ENCODE measurements around the gene ACRV1. TPM values are rescaled to one million over a fixed set of nuclear protein-coding genes. Genes with fewer than 3 reads are reported as not detected.
"Not testable (repeated sequence)": the region's sequence is repeated elsewhere in the genome, so short reads cannot be mapped to it uniquely, and the experiment has no call there.

The ACRV1 gene, protein sequence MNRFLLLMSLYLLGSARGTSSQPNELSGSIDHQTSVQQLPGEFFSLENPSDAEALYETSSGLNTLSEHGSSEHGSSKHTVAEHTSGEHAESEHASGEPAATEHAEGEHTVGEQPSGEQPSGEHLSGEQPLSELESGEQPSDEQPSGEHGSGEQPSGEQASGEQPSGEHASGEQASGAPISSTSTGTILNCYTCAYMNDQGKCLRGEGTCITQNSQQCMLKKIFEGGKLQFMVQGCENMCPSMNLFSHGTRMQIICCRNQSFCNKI
- total RNA-seq = 0.31 TPM

GRCh38 chr11:125680747-125681146 lies at the start of gene ACRV1:
Gene ACRV1 (minus strand): TSS chr11:125680847. CDS start chr11:125680780, 67 bp downstream.
- DNase-seq = no peak

GRCh38 chr11:125728969-125729368 lies 48.3 kb upstream of the ACRV1 start:
- DNase-seq = no peak

GRCh38 chr11:125724125-125724524 lies 43.5 kb upstream of the ACRV1 start:
- no peak for DNase-seq

DNA sequence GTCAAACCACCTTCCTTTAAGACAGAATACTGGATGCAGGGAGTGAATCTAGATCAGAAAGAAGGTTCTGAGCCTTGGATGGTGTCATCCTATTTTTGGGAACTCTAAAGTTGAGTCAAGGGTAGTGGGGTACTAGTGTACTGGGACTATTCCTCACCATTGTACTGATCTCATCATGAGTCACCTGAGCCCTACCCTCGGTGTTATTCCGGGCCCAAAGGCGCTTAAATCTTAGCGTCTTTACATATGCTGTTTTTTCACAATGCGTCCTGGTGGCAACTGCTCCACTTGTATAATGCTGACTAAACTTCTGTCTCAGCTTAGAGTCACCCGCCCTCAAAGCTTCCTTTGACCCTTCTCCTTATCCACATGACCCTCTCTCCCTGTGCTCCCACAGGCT lies 40.1 kb upstream of the ACRV1 start:
- DNase-seq = no peak

DNA sequence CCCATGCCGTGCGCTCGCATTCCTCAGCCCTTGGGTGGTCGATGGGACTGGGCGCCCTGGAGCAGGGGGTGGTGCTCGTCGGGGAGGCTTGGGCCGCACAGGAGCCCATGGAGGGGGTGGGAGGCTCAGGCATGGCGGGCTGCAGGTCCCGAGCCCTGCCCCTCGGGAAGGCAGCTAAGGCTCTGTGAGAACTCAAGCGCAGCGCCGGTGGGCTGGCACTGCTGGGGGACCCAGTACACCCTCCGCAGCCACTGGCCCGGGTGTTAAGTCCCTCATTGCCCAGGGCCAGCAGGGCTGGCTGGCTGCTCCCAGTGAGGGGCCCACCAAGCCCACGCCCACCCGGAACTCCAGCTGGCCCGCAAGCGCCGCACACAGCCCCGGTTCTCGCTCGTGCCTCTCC lies 24.0 kb upstream of the ACRV1 start:
- DNase-seq = not testable (repeated sequence)

DNA sequence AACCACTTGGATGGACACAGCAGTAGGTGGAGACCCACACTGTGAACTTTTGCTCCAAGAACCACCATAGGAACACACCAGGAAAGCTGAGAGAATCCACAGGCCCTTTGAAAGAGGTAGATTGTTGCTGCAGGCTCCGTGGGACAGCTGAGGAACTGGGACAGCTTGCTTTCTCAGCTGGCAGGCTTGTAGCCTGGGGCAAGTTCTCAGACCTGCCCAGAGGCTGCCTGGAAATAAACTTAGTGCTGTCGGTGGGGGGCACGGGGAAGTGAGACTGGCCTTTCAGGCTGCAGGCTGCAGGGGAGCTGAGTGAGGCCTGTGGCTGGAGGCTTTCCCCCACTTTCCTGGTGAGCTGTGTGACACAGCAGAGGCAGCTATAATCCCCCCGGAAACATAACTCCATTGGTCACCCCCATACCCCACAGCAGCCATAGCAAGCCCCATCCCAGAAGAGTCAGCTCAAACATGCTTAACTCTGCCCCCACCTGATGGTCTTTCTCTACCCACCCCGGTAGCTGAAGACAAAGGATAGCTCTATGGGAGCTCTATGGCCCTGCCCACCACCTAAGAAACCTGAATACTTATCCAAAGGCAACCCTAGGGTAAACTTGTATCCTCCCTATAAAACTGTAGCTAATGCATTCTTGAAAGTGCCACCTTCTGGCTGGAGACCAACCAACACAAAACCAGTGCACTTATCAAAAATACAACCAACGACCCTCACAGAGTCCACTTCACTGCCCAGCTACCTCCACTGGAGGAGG lies 21.4 kb upstream of the ACRV1 start:
- DNase-seq = no peak

- no peak for DNase-seq
These were observed 20.5 kb upstream of the ACRV1 start for GRCh38 chr11:125701018-125701610.

- DNase-seq = no peak
These were observed 14.3 kb upstream of the ACRV1 start for GRCh38 chr11:125694951-125695350.

DNA sequence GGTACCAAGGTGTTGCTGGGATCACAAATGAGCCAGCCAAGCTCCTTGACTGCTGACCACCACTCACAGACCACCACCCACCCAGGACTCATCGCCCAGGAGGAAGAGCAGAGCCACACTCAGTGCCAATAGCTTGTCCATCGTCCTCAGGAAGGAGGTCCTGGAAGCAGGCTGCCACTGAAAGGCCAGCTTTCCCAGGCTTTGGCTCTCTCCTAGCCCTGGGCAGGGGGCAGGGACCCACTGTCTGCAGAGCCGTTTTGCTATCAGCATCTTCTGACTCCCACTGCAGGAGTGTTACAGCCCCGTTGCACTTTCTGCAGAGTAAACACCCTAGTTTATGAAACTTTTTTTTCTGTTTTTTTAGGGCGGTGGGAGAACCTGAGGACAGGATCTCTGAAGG lies 12.2 kb upstream of the ACRV1 start:
- DNase-seq = no peak

DNA sequence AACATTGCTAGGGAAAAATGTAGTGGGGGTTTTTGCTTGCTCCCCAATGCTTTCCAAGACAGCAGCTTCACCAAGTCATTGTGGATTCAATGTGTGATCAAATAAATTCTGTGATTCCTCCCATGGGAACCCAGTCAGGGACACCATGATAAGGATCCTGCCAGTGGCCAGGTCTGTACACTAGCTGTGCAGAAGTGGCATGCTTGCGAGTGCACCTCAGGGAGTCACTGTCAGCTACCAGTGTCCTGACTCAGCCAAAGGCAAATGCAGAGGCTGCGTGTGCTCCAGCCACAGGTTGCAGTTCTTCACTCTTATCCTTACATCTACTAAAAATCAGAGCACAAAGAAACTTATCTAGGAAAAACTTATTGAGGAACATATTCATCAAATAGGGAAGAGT lies 9.4 kb upstream of the ACRV1 start:
- DNase-seq = no peak

DNA sequence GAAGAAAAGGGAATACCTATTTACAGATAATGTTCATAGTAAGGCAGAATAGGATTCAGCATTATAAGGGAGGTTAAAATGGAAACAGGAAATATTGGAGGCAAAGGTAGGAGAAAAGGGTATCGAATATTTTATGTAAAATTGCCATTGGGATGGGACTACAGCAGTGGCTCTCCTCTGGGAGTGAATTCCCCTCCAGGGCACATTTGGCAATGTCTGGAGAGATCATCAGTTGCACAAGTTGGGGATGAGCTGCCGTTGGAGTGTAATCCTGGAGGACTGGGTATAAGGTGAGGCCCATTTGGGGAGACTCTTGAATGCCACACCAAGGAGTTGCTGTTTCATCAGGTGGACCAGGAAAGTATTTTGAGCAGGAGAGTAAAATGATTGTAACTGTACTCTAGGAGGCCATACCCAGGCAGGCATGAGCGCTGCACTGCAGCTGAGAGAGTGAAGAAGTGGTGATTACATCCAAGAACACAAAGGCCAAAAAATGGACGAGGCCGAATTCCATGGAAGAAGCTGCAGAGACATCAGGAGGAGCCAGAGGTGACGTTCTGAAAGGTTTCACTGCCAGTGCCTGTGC lies 8.7 kb upstream of the ACRV1 start:
- no peak for DNase-seq

- no peak for DNase-seq
These were observed 8.0 kb upstream of the ACRV1 start for GRCh38 chr11:125688632-125689031.

DNA sequence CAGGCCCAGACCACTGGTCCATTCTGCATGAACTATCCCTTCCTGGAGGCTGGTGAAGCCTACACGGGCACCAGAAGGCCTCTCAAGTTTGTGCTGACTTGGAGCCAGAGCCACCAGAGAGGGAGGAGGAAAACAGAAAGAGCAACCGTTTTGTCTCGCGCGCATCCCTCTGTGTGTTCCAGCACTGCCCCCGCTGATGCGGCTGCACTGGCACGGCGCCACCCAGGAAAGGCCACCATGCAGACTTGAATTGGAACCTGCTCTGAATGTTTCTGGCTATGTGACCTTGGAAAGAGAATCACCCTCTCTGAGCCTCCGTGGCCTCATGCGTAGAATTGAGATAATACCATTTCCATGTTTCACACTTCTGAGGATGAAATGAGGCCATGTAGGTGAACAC lies 7.4 kb upstream of the ACRV1 start:
- DNase-seq = no peak

GRCh38 chr11:125685228-125685627 lies 4.6 kb upstream of the ACRV1 start:
- DNase-seq = no peak

DNA sequence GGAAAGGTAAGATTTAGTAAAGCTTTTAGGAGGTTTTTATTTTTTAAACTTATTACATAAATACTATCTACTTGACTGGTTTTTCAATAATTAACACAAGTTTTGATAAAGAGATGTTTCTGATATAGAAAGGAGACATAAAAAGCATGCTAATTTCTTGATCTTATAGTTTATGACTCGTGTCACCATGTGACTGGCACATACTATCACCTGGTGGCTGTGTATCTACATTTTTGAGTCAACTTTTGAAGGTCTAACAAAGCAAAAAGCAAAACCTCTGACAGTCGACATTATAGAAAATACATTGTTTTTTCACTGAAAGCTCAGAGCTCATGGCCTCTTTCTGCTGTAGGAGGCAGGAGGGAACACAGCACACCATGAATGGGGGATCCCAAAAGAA lies 810 bp downstream of the ACRV1 start:
- no peak for DNase-seq

GRCh38 chr11:125679397-125679796 lies 1.2 kb downstream of the ACRV1 start:
- no peak for DNase-seq

DNA sequence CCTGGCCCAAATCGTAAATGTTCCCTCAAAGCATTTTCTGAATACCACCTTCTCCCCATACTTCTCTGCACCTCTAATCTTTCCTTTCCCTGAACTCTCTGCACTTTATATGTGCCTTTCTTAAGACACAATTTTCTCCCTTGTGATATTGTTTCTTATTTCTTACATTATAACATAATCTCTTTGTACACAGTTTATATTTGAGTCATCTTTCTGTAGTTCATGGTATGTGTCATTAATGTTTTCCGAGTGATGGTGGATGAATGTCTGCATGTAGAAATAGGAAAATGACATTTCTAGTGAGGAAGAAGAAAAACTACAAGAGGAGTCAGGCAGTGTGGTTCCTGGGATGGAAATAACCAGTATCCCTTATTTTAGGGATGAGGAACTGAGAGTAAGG lies 5.5 kb downstream of the ACRV1 start:
- no peak for DNase-seq

GRCh38 chr11:125674210-125674609 lies 6.4 kb downstream of the ACRV1 start:
- no peak for DNase-seq

DNA sequence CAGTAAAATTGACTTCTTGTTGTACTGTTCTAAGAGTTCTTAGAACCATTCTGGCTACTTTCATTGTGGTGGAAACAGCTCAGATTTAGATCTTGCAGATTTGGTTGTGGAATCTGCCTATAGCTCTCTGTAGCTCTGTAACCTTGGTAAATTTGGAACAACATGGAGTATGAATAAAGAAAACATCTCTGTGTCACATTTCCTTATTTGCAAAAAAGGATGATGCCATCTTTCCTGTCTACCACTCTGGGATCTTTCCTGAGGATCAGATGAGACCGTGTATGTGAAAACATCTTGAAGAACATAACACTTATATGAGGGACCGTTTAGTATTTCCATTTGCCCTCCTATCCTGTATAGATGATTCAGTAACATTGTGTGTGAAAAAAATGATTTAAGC lies 9.1 kb downstream of the ACRV1 start:
- DNase-seq = no peak

- DNase-seq = no peak
These were observed 10.5 kb downstream of the ACRV1 start for GRCh38 chr11:125670172-125670571.

- no peak for DNase-seq
These were observed 13.5 kb downstream of the ACRV1 start for GRCh38 chr11:125667151-125667550.

DNA sequence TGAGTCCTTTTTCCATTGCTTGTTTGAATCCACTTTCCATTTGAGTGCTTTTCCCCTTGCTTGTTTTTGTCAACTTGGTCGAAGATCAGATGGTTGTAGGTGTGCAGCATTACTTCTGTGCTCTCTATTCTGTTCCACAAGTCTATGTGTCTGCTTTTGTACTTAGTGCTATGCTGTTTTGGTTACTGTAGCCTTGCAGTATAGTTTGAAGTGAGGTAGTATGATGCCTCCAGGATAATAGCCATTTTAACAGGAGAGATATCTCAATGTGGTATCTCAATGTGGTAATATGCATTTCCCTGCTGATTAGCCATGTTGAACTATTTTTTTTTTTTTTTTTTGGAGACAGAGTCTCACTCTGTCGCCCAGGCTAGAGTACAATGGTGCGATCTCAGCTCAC lies 16.7 kb downstream of the ACRV1 start:
- DNase-seq = no peak

DNA sequence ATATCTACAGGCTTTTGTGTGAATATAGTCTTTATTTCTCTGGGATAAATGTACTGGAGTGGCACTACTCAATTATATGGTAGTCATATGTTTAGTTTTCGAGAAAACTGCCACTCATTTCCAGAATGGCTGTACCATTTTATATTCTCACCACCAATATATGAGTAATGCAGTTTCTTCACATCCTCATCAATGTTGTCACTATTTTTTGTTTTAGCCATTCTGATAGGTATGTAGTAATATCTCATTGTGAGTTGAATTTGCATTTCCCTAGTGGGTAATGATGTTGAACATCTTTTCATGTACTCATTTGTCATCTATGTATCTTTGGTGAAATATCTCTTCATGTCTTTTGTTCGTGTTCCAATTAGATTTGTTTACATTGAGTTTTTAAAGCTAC lies 18.0 kb downstream of the ACRV1 start:
- DNase-seq = no peak

Measured in occipital lobe (tissue), 2 donors.